Retina (tissue), 1 donor: ENCODE measurements around the gene TBXAS1.

ENCODE experiments used
- DNase-seq: peaks from one replicate; pipeline ENCODE4 v3.0.0-alpha.2; 2016

Gene TBXAS1

GRCh38 chr7:140007051-140007690, 178.1 kb downstream of the TBXAS1 start:
- DNase-seq: no peak

DNA sequence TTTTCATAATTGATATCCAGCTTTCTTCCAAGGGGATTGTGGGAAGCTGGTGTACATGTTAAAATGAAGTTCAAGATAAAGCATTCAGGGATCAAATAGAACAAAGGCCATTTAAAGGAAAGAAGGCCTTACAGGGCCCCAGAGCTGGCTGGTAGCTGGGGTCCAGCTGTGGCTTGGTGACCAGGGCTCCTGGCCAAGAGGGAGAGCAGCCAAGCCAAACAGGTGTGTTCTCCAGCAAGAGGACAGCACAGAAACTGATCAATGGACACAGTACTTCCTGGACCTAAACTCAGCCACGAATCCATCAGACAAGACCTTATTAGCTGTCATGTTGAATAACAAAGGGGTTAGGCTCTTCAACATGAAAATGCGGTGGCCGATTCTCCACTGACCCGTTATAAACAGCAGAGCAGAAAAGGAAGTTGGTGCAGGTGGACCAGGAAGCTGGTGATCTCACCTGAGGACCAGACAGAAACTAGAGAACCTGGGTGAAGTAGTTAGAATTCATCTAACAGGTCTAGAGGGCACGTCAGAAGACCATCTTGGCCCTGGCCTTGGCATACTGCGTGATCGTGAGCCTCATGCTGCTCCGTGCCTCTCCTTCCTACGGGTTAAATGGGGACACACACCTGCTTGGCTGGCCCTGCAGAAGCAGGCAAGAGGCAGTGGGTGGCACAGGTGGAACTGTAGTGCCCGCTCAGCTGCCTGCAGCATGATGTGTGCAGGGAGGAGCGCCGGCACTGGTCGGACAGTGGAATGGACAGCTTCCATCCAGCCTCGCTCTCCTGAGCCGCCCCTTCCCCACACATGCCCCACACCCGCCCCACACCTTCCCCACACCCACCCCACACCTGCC, 179.9 kb downstream of the TBXAS1 start:
- no peak for DNase-seq

- DNase-seq: no peak
These were observed 180.7 kb downstream of the TBXAS1 start for GRCh38 chr7:140009735-140010134.

GRCh38 chr7:140010194-140010895, 181.3 kb downstream of the TBXAS1 start:
- DNase-seq: no peak

DNA sequence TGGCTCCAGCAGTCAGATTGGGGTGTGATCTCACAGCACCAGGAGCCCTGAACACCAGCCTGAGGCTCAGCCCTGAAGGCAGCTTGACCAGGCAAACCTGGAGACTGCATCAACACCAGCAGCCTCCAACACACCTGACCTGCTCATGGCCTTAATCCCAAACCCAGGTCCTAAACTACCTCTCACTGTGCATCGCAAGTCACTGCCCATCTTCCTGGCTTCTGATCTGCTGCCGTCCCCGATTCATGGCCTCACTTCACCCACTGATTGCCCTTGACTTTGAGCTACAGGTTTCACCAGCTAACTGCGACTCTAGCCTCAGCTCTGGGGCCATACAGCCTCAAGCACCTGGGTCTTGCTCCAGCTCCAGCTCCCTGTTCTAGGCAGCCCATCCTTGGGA, 184.6 kb downstream of the TBXAS1 start:
- DNase-seq: no peak

- no peak for DNase-seq
These were observed 185.1 kb downstream of the TBXAS1 start for GRCh38 chr7:140014123-140014522.

DNA sequence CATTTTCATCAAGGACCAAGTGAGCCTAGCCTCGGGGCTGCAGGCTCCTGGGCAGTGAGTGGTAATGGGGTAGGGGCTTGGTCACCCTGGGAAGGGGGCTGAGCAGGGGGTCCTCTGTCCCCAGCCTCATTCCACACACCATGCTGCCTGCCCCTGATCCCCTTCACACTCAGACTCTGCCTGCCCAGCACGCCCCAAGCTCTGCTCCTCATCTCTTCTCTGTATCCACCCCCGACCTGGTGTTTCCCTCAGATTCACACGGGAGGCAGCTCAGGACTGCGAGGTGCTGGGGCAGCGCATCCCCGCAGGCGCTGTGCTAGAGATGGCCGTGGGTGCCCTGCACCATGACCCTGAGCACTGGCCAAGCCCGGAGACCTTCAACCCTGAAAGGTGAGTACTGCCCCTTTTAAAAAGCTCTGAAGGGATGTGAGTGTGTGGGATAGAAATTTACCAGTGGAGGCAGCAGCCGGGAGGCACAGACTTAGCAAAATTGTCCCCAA, 186.5 kb downstream of the TBXAS1 start:
- DNase-seq: no peak

DNA sequence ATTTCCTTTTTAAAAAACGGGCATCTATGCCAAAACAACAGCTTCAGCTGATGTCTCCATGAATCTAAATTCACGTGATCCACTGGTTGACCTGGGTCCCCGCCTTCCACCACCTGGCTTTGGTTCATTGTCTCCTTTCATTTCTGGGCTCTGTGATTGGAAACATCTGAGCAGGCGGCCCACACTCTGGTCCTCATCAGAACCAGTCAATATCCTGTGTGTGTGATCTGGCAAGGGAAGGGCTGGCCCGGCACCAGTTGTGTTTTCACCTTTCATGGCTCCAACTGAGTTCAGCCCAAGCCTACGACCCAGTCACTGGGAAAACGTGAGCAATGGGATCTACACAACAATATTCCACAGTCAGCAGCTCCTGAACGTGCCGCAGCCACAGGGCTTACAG, 187.5 kb downstream of the TBXAS1 start:
- DNase-seq: no peak

GRCh38 chr7:140017034-140017433, 188.0 kb downstream of the TBXAS1 start:
- no peak for DNase-seq

DNA sequence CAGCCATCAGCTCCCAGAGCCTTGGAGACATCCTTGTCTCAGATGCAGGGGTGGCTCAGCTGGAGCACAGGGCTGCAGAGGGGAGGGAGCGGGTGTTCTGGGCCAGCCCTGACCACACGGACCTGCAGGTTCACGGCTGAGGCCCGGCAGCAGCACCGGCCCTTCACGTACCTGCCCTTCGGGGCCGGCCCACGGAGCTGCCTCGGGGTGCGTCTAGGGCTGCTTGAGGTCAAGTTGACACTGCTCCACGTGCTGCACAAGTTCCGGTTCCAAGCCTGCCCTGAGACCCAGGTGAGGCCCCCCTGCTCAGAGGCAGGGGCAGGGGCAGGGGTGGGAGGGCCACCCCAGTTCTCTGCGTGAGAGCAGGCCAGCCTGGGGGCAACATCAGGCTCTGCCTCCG, 188.5 kb downstream of the TBXAS1 start:
- DNase-seq: no peak

DNA sequence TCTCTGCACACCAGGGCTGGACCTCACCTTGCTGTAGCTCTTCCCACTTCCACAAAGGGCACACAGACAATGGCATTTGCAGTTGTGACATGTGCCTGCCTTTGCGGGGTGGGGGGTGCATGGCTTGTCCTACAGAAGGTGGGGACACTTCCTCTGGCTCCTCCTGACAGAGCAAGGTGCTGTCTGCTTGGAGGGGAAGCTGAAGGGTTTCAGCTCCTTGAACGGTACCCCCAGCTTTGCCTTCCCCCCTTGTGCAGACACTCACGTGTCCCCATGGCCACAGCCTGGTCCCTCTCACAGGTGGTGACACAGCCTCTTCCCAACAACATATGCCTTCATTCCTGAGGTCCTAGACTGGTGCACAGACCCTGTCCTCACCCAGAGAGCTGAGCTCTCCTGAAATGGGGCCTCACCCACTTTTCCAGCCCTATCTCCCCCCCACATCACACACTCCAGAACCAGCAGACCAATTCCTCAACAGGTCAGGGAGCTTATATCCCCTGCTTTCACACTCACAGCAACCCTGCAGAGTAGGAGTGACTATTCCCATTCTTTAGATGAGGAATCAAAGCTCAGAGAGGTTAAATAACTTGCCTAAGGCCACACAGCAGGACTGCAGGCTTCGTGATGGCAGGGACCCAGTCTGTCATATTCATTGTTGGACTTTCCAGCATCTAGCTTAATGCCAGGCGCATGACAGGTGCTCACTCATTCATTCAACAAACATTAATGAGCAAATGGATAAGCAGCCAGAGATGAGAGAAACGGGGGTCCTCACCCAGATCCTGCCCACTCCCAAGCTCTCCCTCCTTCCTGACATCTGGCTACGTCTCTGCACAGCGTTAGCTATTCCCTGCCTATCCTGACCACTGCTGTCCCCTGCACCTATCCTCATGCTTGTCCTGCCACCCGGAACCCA, 189.3 kb downstream of the TBXAS1 start:
- no peak for DNase-seq

DNA sequence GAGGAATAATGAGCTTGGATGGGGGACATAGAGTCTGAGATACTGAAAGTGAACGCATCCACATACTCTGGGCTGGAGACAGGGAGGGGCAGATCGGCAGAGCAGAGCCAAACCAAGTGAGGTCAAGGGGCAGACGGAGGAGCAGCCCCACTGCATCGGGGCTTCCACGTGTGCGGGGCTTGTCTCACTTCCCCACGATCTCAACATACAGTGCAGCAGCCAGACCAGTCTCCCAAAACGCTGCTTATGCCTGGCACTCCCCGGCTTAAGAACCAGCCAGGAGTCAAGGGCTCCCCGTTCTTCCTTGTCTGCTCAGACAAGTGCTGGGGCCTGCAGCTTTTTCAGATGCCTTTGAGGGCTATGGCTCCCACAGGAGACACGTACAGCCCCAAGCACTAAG, 190.1 kb downstream of the TBXAS1 start:
- DNase-seq: no peak

GRCh38 chr7:140019606-140020005, 190.5 kb downstream of the TBXAS1 start:
- no peak for DNase-seq

DNA sequence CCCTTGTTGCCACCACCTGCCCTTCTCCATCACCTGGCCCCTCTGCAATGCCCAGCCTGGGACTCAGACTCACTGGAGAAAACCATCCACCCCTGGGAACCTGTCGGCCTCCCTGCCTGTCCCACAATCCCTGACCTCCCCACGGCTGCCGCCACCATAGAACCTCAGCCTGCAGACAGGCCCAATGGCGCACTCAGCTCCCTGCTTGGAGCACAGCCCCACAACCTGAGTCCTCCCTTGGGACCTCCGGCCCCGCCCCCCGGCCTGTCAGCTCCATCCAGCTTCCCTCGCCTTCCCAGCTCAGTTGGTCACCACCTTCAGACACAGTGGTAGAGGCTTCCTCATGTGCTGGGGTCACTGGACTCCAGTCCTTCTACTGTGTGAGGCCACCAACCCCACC, 192.5 kb downstream of the TBXAS1 start:
- no peak for DNase-seq

DNA sequence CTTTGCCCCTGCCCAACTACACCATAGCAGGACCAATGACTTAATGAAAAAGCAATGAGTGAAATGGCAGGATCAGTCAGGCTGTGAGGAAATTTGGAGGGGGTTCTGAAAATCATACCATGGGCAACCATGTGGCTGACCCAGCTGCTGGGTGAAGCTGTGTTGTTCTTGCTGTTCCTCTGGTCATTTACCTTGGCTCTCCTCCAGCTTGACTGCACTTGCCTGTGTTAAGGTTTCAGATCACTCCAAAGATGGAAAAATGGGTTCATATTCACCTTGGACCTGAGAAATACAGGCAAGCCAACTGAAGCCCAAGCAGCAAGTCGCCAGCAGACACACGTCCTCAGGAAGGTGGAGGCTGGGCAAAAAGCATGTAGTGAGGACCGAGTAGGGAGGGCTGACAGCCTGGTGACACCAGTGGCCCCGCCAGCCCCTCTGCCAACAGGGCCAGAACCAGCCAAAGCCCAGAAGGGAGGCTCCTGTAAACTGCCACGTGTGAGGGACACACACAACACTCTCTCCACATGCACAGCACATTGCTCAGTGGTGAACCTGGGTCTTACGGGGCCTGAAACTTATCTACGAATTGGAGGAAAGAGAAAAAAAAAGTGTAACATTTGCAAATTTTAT, 193.6 kb downstream of the TBXAS1 start:
- no peak for DNase-seq

DNA sequence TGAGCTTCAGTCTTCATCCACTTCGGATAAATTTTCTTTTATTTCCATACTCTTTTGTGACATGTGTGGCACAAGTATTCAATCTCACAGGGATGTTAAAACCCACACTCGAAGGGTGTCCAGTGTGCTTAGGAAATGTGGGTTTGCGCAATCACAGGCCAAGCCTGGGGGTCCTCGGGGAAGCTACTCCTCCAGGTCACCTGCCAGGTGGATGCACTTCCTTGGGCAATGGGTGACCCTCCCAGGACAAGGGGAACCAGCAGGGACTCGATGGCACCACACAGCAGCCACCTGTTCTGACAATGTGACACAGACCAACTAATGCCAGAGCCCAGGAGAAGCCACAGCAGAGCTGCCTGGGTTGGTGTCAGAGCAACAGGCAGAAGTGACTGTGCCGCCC, 194.7 kb downstream of the TBXAS1 start:
- no peak for DNase-seq

- no peak for DNase-seq
These were observed 195.5 kb downstream of the TBXAS1 start for GRCh38 chr7:140024585-140024984.

- no peak for DNase-seq
These were observed 196.2 kb downstream of the TBXAS1 start for GRCh38 chr7:140025241-140025640.

GRCh38 chr7:140025814-140026433, 196.9 kb downstream of the TBXAS1 start:
- no peak for DNase-seq

- DNase-seq: no peak
These were observed 197.9 kb downstream of the TBXAS1 start for GRCh38 chr7:140026935-140027334.

- DNase-seq: no peak
These were observed 198.8 kb downstream of the TBXAS1 start for GRCh38 chr7:140027858-140028257.

GRCh38 chr7:140028311-140028710, 199.2 kb downstream of the TBXAS1 start:
- DNase-seq: no peak
